ENCODE results near the gene LINGO4. TPM values are rescaled to one million over a fixed set of nuclear protein-coding genes. Genes with fewer than 3 reads are reported as not detected.
A peak's percentile ranks its signal among the peaks of the same experiment; 100 is the strongest.
"Not testable (repeated sequence)": the region's sequence is repeated elsewhere in the genome, so short reads cannot be mapped to it uniquely, and the experiment has no call there.

Gene LINGO4
- total RNA-seq, 6 donors from 2014 or later: 0.22 to 0.89 (median 0.61) TPM; not detected in 1

DNA sequence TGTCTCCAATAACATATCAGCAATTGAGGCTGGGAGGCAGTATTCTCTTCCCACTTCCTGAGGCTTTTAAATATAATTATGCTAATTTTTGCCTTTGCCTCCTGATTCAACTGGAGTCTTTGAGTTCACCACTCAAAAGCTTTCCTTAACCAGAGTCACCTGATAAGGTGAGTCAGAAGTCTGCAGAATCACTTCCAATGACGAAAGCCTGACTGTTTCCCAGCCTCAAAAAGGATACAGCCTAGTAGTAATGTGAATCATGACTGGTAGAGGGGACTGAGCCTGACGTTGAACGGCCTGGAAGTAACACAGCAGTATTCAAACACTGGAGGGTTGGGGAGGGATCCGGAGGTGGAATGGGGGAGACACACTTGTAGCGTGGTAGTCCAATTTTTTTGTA is 31.5 kb downstream of the LINGO4 start:
- WGBS, 2 donors: 85 to 88% methylated on average over 5 of the region's 5 CpGs

GRCh38 chr1:151769270-151769669 is 35.9 kb downstream of the LINGO4 start:
- H3K27ac ChIP-seq, H3K27me3 ChIP-seq, H3K9me3 ChIP-seq: not testable (repeated sequence)

More for the DNA sequence above, 31.5 kb downstream of the LINGO4 start:
- no peak overlapping the region for H3K4me3 ChIP-seq
- DNase-seq (peak in 1 of 2 donors; percentile 25), ATAC-seq (ENCODE audit: low FRiP score in 2 of 2) (peak in 1 of 2 donors; percentile 43)
- peaks cover 8 to 46% (median 20%) of the 10 kb centered on the region in 4 donors for H3K36me3 ChIP-seq
- no peaks in the 10 kb centered on the region for H3K27me3 ChIP-seq
- no peaks in the 10 kb centered on the region for H3K9me3 ChIP-seq
- H3K27ac ChIP-seq: no peak overlapping the region
- TF ChIP-seq EP300 (IDR thresholded peaks at IDR 0.05) (peak in 1 of 4 donors; percentile 3), POLR2AphosphoS5 (IDR thresholded peaks at IDR 0.05) (no peak)
- H3K4me1 ChIP-seq: no peaks in the 10 kb centered on the region

DNA sequence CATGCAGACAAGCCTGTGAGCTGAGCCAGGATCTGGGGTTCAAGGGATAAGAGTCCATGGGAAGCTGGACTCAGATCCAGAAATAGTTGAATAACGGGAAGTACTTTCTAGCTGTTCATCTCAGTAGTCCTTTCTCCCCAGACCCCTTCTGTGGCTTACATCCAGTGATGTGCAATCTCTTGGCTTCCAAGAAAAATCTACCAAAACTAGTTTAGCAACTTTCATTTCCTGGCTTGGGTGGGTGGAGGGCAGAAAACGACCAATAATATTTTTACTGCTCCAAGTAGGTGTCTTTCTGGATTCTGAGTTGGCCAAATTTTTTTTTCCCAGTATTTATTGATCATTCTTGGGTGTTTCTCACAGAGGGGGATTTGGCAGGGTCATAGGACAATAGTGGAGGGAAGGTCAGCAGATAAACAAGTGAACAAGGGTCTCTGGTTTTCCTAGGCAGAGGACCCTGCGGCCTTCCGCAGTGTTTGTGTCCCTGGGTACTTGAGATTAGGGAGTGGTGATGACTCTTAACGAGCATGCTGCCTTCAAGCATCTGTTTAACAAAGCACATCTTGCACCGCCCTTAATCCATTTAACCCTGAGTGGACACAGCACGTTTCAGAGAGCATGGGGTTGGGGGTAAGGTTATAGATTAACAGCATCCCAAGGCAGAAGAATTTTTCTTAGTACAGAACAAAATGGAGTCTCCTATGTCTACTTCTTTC is 36.7 kb downstream of the LINGO4 start:
- H3K36me3 ChIP-seq, H3K27me3 ChIP-seq, H3K9me3 ChIP-seq, H3K4me3 ChIP-seq: not testable (repeated sequence)
- peak in 1 of 2 donors; percentile 64 for ATAC-seq (ENCODE audit: low FRiP score in 2 of 2)
- WGBS, 2 donors: 28 to 62% methylated on average over 2 to 4 of the region's 7 CpGs
- Histone ChIP-seq H3K27ac (peak overlapping the region; percentile 13 to 75 (median 38)), H3K4me1 (peaks cover 0 to 15% (median 11%) of the 10 kb centered on the region in 4 donors)
- peak in 1 of 2 donors; percentile 26 for DNase-seq

More at GRCh38 chr1:151769270-151769669, 35.9 kb downstream of the LINGO4 start:
- peak in 1 of 2 donors; percentile 60 for DNase-seq
- H3K4me1 ChIP-seq; H3K36me3 ChIP-seq; ATAC-seq (ENCODE audit: low FRiP score in 2 of 2); H3K4me3 ChIP-seq: not testable (repeated sequence)
- WGBS, 2 donors: 86 to 92% methylated on average over 11 to 21 of the region's 34 CpGs

GRCh38 chr1:151763990-151764389 is 41.2 kb downstream of the LINGO4 start:
- Histone ChIP-seq H3K4me1 (peaks cover 0 to 22% (median 15%) of the 10 kb centered on the region in 4 donors), H3K4me3 (peak overlapping the region; percentile 45 to 91 (median 64)), H3K27me3 (no peaks in the 10 kb centered on the region), H3K9me3 (no peaks in the 10 kb centered on the region), H3K27ac (peak overlapping the region; percentile 88 to 97 (median 90)), H3K36me3 (peaks cover 0 to 32% (median 25%) of the 10 kb centered on the region in 4 donors)
- 55 to 60% methylated on average over 10 of the region's 10 CpGs for WGBS, 2 donors
- no peak for DNase-seq
- no peak for TF ChIP-seq POLR2A (IDR thresholded peaks at IDR 0.05)
- TF ChIP-seq POLR2AphosphoS5 (IDR thresholded peaks at IDR 0.05): no peak
- no peak for TF ChIP-seq CTCF (IDR thresholded peaks at IDR 0.05)
- no peak for TF ChIP-seq EP300 (IDR thresholded peaks at IDR 0.05)
- no peak for ATAC-seq (ENCODE audit: low FRiP score in 2 of 2)

DNA sequence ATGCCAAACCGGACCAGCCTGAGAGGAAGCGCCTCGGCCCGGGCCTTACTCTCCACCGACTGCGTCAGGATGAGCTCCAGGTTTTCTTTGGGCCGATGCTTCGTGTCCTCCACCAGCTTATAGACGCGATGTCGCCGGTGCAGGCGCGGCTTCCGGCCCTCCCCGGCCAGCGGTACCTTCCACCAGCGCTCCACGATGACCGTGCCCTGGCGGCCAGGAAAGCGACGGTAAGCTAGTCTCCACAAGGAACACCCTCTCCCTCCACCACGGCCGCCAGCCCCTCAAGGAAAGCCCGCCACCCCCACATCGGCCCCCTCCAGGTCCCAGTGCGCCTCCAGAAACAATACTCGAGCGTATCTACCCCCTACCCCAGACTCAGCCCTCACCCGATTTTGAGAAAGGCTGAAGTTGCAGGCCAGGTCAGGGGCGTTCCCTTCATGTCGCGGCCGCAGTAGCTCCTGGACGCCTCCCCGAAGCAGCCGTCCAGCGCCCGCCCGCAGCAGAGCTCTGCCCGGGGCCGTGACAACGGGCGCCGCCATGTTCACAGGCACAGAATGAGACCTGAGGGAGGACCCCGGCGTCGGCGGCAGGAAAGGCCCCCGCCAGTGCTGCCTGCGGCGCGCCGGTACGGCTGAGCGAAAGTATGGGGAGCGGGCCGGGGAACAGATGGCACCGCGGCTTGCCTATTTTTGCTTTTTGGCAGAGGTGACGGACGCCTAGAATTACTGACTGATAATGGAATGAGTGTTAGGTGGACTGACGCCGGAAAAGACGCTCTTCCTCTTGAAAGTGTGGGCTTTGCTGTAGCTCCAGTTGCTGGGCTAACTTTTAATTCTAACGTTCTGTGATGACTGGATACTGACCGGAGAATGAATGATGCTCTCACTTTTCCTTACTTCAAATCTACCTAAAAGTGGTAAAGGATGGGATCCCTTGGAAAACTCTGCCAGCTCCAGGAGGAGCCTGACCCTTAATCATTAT is 42.0 kb downstream of the LINGO4 start, which contains the start of gene MRPL9:
TSS of gene MRPL9 (minus strand) at position 556 of the 981 bp plus-strand sequence. CDS start at position 539, 17 bp downstream.
- peak; percentile 80 to 95 for DNase-seq
- H3K4me3 ChIP-seq: peak within 1 kb of the TSS; percentile 45 to 91 (median 64)
- H3K4me1 ChIP-seq: peaks cover 0 to 21% (median 15%) of the 10 kb centered on the region in 4 donors
- ATAC-seq (ENCODE audit: low FRiP score in 2 of 2): peak; percentile 96 to 99
- H3K27ac ChIP-seq: peak within 1 kb of the TSS; percentile 88 to 97 (median 90)
- H3K36me3 ChIP-seq: peaks cover 0 to 40% (median 32%) of the 10 kb centered on the region in 4 donors
- no peak for TF ChIP-seq CTCF (IDR thresholded peaks at IDR 0.05)
- peak; percentile 33 to 62 for TF ChIP-seq POLR2AphosphoS5 (IDR thresholded peaks at IDR 0.05)
- TF ChIP-seq POLR2A (IDR thresholded peaks at IDR 0.05): peak in 3 of 4 donors; percentile 21 to 71 (median 65)
- no peak for TF ChIP-seq EP300 (IDR thresholded peaks at IDR 0.05)
- WGBS, 2 donors: 1% methylated on average over 39 to 61 of the region's 68 CpGs
- no peaks in the 10 kb centered on the region for H3K9me3 ChIP-seq
- no peaks in the 10 kb centered on the region for H3K27me3 ChIP-seq
